RPMI7951 (cell line): ENCODE results near the gene TEKT4. TPM values are rescaled to one million over a fixed set of nuclear protein-coding genes. Genes with fewer than 3 reads are reported as not detected.
"Not testable (repeated sequence)": the region's sequence is repeated elsewhere in the genome, so short reads cannot be mapped to it uniquely, and the experiment has no call there.

Source experiments
- DNase-seq: peaks from one replicate; pipeline ENCODE4 v3.0.0-alpha.2; 2012; ENCODE audit warnings: low read depth
- total RNA-seq: library from RNA; depleted of rRNA; stranded (reverse); fragments of >200 nt; shearing (Covaris generic); gene quantifications from 2 replicates; pipeline ENCODE4 v1.2.3, GENCODE V29; 2014; rRNA removed

The TEKT4 gene
- total RNA-seq, 1 experiment from 2014 or later, result not detected

DNA sequence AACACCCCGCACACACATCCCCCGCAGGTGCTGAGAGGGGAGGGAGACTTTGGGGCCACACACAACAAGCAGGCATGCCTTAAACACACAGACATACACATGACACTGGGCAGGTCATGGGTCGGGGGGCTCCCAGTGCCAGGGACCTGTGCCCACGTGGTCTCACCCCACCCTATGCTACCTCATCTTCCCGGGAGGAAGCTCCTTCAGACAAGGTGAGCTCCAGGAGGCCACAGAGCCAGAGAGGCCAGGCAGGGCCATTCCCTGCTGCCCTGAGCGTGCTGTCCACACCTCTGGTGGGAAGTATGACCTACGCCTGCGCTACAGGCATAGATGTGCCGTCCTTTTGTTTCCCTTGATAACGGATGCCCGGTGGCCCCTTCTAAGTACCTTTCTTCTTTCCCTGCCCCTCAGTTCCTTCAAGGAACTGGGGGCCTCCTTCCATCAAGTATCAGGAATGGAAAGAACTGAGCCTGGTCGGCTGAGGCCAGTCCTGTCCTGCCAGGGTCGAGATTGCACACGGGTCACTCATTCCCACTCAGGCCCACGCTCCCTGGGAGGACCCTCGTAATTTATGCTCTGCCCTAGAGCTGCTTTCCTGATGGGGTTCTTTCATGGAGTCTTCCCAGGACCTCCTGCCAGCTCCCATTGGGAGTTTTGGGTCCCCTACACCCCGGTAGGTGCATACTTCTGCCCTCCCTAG lies 4.7 kb downstream of the TEKT4 start:
- DNase-seq, result no peak

DNA sequence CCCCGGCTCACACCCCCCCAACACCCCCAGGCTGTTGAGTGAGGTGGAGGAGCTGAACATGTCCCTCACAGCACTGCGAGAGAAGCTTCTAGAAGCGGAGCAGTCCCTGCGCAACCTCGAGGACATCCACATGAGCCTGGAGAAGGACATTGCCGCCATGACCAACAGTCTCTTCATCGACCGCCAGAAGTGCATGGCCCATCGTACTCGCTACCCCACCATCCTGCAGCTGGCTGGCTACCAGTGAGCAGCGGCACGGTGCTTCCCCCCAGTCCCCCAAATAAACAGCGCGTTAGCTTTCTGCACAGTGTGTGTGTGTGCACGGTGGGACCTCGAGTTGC lies 5.3 kb downstream of the TEKT4 start:
- DNase-seq, result no peak

- no peak for DNase-seq
Observed at GRCh38 chr2:94877129-94877528, 5.9 kb downstream of the TEKT4 start.

- not testable (repeated sequence) for DNase-seq
Observed at GRCh38 chr2:94878575-94878974, 7.3 kb downstream of the TEKT4 start.

GRCh38 chr2:94879314-94879981 lies 8.2 kb downstream of the TEKT4 start:
- DNase-seq, result no peak

- DNase-seq, result no peak
Observed at GRCh38 chr2:94879982-94880377, 8.8 kb downstream of the TEKT4 start.

- DNase-seq, result no peak
Observed at GRCh38 chr2:94880507-94880906, 9.3 kb downstream of the TEKT4 start.

- DNase-seq, result no peak
Observed at GRCh38 chr2:94881070-94881469, 9.8 kb downstream of the TEKT4 start.

DNA sequence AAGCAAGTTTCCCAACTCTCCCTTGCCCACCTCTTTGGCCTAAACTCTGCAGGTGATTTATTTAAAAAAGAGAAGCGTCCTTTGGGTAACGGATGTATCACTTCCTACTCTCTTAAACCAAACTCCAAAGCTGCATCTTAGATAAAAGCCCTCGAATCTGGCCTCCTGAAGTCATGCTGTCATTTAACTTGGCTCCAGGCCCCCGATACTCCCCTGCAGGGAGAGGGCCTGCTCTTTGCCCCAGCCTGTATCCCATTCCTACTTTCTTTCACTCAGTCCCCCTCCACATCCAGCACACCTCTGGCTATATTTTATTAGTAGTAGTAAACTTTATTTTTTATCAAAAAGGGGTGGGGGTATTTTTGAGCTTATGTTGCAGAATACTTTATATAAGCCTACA lies 19.0 kb downstream of the TEKT4 start:
- DNase-seq, result no peak

GRCh38 chr2:94895273-94895672 lies 24.0 kb downstream of the TEKT4 start:
- DNase-seq, result peak; percentile 35

GRCh38 chr2:94906976-94907375 lies 35.7 kb downstream of the TEKT4 start:
- DNase-seq, result not testable (repeated sequence)

DNA sequence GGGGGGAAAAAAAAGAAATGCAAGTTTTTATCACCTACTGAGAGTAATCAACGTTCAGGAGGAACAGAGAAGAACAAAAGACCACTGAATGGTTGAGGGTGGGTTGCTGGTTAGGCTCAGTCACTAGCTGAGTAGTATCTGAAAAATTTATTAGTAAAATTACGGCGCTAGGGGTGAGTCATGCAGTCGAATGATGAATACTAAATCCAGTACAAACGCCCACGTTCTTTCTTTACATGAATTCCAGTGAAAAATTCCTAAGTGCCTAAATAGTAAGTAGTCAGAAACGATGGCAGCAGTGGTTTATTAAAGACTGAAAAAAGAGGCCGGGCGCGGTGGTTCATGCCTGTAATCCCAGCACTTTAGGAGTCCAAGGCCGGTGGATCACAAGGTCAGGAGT lies 52.0 kb downstream of the TEKT4 start:
- DNase-seq, result peak; percentile 20

GRCh38 chr2:94924999-94925398 lies 53.8 kb downstream of the TEKT4 start:
- not testable (repeated sequence) for DNase-seq

Other genes starting within 250 kb of the TEKT4 start
- gene MAL, start 154.3 kb downstream of the TEKT4 start, total RNA-seq, result not detected in 2 replicates